Measurements from ENCODE around the gene IL11.

DNA sequence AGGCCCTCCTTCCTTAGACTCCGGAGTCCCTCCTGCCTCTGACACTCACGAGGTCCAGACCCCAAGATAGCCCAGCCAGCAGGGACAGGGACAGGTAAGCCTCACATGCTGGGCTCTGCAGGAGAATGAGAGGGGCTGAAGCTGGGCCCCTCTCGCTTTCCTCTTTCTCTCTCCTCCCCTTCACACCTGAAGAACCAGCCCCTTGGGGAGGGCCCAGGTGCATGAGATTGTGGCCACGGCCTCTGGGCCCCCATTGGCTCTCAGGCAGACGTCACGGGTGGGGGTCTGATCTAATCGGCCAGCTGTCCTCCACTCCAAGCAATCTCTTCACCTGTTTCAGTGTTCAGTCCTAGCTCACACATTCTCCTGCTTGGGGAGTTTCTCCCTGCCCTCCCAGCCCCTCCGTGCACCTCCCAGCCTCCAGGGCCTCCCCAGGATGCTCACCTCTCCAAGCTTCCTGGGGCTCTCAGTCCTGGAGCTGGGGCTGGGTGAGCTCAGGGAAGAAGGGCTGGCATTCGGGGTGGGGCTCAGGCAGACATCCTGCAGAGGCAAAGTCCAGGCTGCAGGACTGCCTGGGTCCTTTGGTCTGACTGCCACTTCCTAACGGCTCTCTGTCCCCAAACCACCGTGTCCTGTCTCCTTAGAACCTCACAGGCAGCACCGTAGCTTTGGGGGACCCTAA, 47.9 kb downstream of the IL11 start:
- no peak for TF ChIP-seq POLR2AphosphoS5 (IDR thresholded peaks at IDR 0.05; ENCODE audit: low read depth, low read length)
- TF ChIP-seq HDAC6 (IDR thresholded peaks at IDR 0.05; ENCODE audit: low read depth, low read length): no peak
